HG02938 (cell line): ENCODE measurements around the gene WFDC2.
A peak's percentile ranks its signal among the peaks of the same experiment; 100 is the strongest.
"Not testable (repeated sequence)": the region's sequence is repeated elsewhere in the genome, so short reads cannot be mapped to it uniquely, and the experiment has no call there.

Source experiments
- ATAC-seq: cut with Tn5 transposase; IDR thresholded peaks from one replicate; pipeline ENCODE4 v1.9.1; 2021; ENCODE audit warnings: mild to moderate bottlenecking, moderate library complexity; ENCODE audit not compliant: unreplicated experiment

The WFDC2 gene

DNA sequence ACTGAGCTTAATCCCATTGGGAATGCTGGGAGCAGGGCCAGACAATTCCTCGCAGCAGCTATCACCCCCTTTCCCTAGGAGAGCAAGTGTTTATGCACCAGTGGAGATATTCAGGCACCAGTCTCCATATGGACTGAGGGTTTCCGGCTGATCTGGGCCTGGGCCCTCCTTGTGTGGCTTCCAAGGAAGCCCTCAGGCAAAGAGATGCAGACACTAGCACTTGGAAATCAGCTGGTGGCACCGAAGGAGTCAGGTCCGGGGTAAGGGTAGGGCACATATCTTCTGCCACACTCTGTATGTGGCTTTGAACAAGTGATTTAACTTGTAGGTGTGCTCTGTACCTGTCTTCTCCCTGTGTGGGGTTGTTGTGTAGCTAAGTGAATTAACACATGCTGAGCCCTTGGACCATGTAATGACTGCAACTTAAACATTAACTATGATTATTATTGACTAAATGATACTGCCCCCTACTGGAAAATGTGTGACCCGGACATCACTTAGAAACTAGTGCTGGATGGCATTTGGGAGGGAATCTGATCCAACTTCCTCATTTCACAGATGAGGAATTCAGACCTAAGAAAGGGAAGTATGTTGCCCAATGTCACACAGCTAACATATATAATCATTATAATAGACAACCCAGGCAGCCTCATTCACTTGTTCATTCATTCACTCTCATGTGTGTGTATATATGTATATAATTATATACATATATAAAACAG lies 19.3 kb upstream of the WFDC2 start:
- no peak for ATAC-seq

- ATAC-seq = no peak
Observed at GRCh38 chr20:45452238-45452637, 17.3 kb upstream of the WFDC2 start.

DNA sequence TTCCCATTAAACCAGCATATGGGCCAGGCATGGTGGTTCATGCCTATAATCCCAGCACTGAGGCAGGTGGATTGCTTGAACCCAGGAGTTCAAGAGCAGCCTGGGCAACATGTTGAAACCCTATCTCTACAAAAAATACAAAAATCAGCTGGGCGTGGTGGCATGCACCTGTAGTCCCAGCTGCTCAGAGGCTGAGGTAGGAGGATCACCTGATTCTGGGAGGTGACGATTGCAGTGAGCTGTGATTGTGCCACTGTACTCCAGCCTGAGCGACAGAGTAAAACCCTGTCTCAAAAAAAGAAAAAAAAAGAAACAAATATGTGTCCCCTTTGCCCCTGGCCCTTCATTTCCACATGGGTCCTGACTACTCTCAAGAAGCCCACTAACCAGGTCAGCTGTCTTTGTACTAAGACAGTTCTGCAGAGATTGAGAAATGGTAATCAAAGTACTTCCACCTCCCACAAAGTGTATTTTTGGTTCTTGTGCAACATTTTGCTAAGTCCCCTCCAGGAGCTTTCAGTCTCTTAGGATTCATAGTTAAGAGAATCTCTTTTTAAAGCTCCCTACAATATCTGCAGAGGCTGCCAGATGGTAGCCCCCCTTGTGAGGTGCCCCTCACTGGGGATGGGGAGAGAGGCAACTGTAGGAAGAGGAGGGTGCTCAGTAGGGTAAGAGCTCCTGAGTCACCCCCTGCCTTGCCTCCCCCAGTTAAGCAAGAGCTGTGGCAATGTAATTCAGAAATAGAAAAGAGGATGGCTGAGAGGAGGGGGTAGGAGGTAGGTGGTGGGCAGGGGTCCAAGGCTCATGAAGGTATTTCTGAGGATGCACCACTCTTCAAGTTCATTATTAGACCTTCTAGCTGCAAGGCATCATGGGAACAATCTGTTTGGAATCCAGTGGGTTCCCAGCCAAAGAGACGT lies 16.5 kb upstream of the WFDC2 start:
- no peak for ATAC-seq

GRCh38 chr20:45456632-45457031 lies 12.9 kb upstream of the WFDC2 start:
- no peak for ATAC-seq

DNA sequence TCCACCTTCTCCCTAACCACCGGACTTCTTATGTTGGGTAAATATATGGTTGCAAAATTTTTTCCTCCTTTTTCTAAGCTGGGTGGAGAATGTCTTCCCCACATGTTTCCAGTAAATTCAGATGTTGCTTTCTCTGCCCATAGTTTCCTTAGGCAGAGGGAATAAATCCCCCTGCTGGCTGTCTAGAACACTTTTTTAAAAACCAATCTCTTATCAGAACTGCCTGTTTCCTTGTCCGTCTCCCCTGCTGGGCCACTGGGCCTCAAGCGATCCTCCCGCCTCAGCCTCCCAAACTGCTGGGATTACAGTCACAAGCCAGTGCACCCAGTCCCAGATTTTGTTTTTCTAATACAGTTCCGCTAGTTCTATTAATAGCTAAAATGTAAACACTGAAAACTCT lies 9.9 kb upstream of the WFDC2 start:
- ATAC-seq = no peak

DNA sequence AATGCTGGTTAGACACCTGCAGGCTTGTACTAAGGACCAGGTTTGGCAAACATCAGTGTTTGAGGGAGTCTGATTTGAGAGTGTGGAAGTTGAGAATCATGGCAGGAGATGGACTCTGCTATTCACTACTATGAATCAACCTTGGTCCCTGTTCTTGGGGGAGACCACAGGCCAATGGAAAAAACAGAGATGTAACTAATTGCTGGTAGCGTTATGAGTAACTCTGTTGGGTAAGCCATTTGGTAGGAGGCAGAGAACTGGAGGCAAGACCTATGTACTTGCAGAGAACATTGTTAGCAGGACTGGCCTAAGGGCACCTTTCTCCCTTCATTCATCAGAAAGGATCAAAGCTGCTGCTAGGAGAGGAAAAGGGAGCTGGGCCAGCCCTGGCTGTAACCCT lies 8.3 kb upstream of the WFDC2 start:
- no peak for ATAC-seq

DNA sequence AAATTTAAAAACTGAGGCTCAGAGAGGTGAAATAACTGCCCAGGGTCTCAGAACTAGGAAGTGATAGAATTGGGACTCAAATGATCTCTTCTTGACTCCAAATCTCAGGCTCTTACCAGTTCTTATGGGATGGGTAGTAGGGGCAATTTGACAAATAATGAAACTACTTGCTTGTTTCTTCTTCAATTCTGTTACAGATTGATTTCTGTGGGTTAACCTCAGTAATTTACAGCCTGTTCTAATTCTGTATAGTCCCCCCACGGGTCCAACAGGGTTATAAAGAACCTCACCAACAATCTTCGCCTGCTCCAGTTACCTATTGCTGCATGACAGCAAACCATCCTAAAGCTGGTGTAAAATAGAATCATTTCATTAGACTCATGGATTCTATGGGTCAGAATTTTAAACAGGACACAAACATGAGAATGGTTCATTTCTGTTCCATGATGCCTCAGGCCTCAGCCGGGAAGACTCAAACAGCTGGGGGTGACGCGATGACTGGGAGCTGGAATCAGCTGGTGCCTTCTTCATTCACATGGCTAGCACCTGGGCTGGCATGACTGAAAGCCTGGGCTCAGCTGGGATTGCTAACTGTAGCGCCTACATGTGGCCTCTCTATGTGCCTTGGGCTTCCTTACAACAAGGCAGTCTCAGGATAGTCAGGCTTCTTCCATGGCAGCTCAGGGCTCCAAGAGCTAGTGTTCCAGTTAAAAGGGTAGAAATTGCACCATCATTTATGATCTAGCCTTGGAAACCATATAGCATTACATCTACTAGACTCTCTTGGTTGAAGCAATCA lies 6.6 kb upstream of the WFDC2 start:
- peak; percentile 48 for ATAC-seq

GRCh38 chr20:45463709-45464108 lies 5.8 kb upstream of the WFDC2 start:
- no peak for ATAC-seq

DNA sequence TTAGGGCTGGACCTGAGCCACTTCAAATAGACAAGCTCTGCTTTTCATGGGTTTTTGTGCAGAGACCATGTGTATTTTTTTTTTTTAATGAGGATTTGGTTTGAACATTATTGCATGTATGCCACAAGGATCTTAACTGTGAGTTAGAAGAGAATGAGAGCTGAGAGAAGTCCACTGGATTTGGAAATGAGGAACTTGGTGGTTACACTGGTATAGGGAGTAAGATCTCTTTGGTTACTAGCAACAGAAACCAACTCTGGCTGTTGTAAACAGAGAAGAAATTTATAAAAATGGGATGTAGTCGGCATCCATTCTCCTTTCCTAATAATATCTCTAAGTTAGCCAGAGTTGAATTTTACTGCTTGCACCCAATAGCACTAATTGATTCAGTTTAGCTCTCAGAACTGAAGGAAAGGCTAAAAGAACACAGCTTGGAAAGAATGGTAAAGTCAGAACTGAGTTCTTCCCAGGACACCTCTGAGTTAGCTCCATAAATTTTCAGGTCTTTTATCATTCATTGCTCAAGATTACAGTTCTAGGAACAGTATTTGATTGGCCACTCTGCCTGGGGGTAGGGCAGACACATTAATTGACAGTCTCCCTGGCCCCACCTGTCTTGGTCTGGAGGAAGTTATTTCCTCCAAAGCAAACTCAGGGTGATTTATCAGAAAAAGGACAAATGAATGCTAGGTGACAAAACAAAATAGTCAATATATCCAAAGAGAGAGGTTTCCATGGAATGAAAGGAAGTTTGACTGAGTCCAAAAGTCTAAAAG lies 3.9 kb upstream of the WFDC2 start:
- ATAC-seq = no peak

- no peak for ATAC-seq
Observed at GRCh38 chr20:45467172-45467571, 2.4 kb upstream of the WFDC2 start.

DNA sequence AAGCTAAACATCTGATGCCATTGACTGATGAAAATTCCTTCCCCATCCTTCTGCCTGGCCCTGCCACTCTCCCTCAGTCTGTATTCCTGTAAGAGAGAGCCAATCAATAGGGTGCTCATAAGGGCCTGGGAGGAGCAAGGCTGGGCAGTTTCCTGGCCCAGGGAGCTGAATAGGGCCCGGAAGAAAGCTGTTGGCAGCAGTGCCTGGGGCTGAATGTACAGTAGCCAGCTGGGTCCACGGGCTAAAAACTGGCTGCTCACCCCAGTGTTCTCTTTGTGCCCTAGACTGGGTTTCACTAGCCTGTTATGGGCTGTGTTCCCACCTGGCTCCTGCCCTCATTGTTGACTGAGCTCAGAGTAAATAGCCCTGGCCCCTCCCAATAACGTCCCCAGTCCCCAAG lies 1.7 kb upstream of the WFDC2 start:
- no peak for ATAC-seq

GRCh38 chr20:45470262-45470931 lies 844 bp downstream of the WFDC2 start:
- peak; percentile 45 for ATAC-seq

DNA sequence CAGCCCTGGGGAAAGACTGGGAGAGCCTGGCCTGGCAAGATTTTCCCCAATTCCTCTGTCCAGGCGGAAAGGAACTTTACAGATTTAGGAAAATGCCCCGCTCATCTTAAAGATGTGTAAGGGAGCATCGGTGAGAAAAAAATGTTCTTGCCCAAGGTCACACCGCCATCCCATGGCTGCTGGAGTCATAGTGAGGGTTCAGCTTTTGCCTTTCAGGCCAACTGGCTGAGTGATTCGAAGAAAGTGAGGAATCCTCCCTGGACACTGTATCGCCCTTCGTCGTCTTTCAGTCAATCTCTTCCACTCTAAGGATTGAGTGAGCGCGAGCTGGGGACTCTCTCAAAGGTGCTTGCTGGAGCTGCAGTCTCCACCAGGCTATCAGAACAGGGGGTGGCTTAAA lies 1.4 kb downstream of the WFDC2 start:
- peak; percentile 10 for ATAC-seq

GRCh38 chr20:45472286-45472685 lies 2.7 kb downstream of the WFDC2 start:
- ATAC-seq = not testable (repeated sequence)

DNA sequence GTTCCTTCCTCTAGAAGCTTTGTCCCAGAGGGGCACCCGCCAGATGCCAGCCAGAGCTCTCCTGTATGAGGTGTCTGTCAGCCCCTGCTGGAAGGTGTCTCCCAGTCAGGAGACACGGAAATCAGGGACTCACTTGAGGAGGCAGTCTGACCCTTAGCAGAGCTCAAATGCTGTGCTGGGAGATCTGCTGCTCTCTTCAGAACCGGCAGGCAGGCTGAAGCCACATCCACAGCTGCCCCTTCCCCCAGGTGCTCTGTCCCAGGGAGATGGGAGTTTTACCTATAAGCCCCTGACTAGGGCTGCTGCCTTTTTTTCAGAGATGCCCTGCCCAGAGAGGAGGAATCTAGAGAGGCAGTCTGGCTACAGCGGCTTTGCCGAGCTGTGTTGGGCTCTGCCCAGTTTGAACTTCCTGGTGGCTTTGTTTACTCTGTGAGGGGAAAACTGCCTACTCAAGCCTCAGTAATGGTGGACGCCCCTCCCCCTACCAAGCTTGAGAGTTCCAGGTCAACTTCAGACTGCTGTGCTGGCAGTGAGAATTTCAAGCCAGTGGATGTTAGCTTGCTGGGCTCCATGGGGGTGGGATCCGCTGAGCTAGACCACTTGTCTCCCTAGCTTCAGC lies 8.1 kb downstream of the WFDC2 start:
- ATAC-seq = not testable (repeated sequence)

- no peak for ATAC-seq
Observed at GRCh38 chr20:45479822-45480221, 10.3 kb downstream of the WFDC2 start.

- ATAC-seq = no peak
Observed at GRCh38 chr20:45484676-45485075, 15.1 kb downstream of the WFDC2 start.

- ATAC-seq = no peak
Observed at GRCh38 chr20:45485388-45485787, 15.8 kb downstream of the WFDC2 start.

GRCh38 chr20:45487231-45487635 lies 17.7 kb downstream of the WFDC2 start:
- ATAC-seq = no peak
